ENCODE data around the gene SMCHD1. TPM values are rescaled to one million over a fixed set of nuclear protein-coding genes. Genes with fewer than 3 reads are reported as not detected.
"Not testable (repeated sequence)": the region's sequence is repeated elsewhere in the genome, so short reads cannot be mapped to it uniquely, and the experiment has no call there.

The SMCHD1 gene
- total RNA-seq, 2 donors from 2014 or later, result 36.5 to 43.3 TPM

DNA sequence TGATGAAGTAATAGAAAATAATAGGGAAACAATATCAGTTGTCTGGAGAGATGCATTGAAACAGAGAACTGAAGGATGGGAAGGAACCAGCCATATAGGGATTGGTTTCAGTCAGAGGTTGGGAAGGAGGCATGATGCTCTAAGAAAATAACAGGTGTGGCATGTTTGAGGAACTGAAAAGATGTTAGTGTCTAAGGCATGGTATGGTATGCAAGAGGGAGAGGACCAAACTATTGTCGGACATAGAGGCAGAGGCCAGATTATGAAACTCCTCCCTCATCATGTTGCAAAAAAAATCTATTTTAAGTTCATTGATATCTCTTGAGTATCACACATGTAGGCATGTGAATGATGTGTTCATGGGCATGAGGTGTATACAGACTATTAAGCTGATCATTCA, 142.4 kb downstream of the SMCHD1 start:
- H3K4me1 ChIP-seq, result no peaks in the 10 kb centered on the region
- no peak overlapping the region for H3K9ac ChIP-seq (ENCODE audit: low read depth in 2 of 2, low read length in 2 of 2)
- H3K4me3 ChIP-seq, result no peak overlapping the region
- DNase-seq, result no peak
- no peaks in the 10 kb centered on the region for H3K27me3 ChIP-seq
- TF ChIP-seq CTCF (IDR thresholded peaks at IDR 0.05), result no peak
- H3K36me3 ChIP-seq, result peaks cover 9% of the 10 kb centered on the region
- H3K27ac ChIP-seq, result no peak overlapping the region
- intact Hi-C loops (cut with DNase I), result no loop called here
- H3K9me3 ChIP-seq, result no peaks in the 10 kb centered on the region

GRCh38 chr18:2799369-2799768, 143.8 kb downstream of the SMCHD1 start:
- Histone ChIP-seq H3K27ac (no peak overlapping the region), H3K4me1 (no peaks in the 10 kb centered on the region), H3K4me3 (no peak overlapping the region), H3K9ac (ENCODE audit: low read depth in 2 of 2, low read length in 2 of 2) (no peak overlapping the region), H3K36me3 (peaks cover 9% of the 10 kb centered on the region), H3K9me3 (no peaks in the 10 kb centered on the region), H3K27me3 (no peaks in the 10 kb centered on the region)
- TF ChIP-seq CTCF (IDR thresholded peaks at IDR 0.05), result no peak
- intact Hi-C loops (cut with DNase I), result no loop called here
- DNase-seq, result no peak

DNA sequence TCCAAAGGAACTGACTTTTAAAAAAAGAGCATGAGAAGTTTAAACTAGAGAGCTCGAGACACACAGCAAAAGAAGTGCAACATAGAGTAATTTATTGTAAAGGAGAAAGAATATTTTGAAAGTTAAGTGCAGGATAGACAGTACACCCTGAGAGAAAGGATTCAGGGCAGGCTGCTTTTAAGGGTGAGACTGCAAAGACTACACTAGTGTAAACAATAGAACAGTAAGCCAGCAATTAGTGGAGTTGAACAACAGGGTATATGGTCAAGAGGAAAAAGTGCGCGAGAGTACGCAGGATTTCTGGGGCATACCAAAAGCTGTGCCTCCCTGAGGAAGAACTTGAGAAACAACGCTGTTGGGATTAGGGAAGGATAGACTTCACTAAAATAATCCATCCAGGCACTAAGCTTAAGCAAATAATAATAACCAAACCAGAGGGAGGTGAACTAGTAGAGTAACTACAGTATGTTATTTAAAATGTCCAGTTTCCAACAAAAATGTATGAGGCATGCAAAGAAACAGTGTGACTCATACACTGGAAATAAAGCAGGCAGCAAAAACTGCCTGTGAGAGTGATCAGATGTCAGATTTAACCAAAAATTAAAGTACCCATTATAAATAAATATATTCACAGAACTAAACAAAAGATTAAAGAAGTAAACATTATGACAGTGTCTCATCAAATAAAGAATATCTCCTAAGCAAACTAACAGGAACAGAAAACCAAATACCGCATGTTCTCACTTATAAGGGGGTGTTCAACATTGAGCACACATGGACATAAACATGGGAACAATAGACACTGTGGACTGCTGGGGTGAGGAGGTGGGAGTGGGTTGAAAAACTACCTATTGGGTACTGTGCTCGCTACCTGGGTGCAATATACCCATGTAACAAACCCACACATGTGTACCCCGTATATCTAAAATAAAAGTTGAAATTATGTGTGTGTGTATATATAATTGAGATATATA, 150.7 kb downstream of the SMCHD1 start:
- no peaks in the 10 kb centered on the region for H3K27me3 ChIP-seq
- no peak for DNase-seq
- intact Hi-C loops (cut with DNase I), result no loop called here
- no peak for TF ChIP-seq CTCF (IDR thresholded peaks at IDR 0.05)
- no peak overlapping the region for H3K4me3 ChIP-seq
- H3K9me3 ChIP-seq, result no peaks in the 10 kb centered on the region
- no peak overlapping the region for H3K27ac ChIP-seq
- H3K36me3 ChIP-seq, result no peaks in the 10 kb centered on the region
- no peak overlapping the region for H3K9ac ChIP-seq (ENCODE audit: low read depth in 2 of 2, low read length in 2 of 2)
- no peaks in the 10 kb centered on the region for H3K4me1 ChIP-seq

GRCh38 chr18:2808640-2809039, 153.1 kb downstream of the SMCHD1 start:
- intact Hi-C loops (cut with DNase I); H3K9ac ChIP-seq (ENCODE audit: low read depth in 2 of 2, low read length in 2 of 2): not testable (repeated sequence)

GRCh38 chr18:2809666-2810183, 154.2 kb downstream of the SMCHD1 start:
- H3K4me1 ChIP-seq; intact Hi-C loops (cut with DNase I); H3K27me3 ChIP-seq; H3K36me3 ChIP-seq; H3K4me3 ChIP-seq; H3K9me3 ChIP-seq; DNase-seq; H3K9ac ChIP-seq (ENCODE audit: low read depth in 2 of 2, low read length in 2 of 2); H3K27ac ChIP-seq: not testable (repeated sequence)

More at GRCh38 chr18:2808640-2809039, 153.1 kb downstream of the SMCHD1 start:
- not testable (repeated sequence) for H3K27ac ChIP-seq, DNase-seq, H3K27me3 ChIP-seq, H3K4me1 ChIP-seq, H3K9me3 ChIP-seq, H3K36me3 ChIP-seq, H3K4me3 ChIP-seq

DNA sequence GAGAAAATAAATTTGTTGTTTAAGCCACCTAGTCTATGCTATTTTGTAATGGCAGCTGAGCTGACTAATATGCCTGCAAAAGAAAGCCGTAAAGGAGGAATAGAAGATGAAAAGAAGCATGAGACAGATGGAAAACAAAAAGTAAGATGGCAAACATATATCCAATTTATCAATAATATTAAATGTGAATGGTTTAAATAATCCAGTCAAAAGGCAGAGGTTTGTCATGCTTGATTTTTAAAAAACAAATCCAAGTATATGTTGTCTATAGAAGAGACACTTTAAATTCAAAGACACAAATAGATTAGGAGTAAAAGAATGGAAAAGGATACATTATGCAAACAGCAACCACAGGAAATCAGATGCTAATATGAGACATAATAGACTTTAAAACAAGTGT, 155.9 kb downstream of the SMCHD1 start:
- H3K4me1 ChIP-seq, result no peaks in the 10 kb centered on the region
- H3K9me3 ChIP-seq, result no peaks in the 10 kb centered on the region

More for the DNA sequence above, 155.9 kb downstream of the SMCHD1 start:
- Histone ChIP-seq H3K27me3 (no peaks in the 10 kb centered on the region), H3K9ac (ENCODE audit: low read depth in 2 of 2, low read length in 2 of 2) (no peak overlapping the region), H3K36me3 (no peaks in the 10 kb centered on the region), H3K4me3 (no peak overlapping the region), H3K27ac (no peak overlapping the region)
- no peak for TF ChIP-seq CTCF (IDR thresholded peaks at IDR 0.05)
- no peak for DNase-seq
- intact Hi-C loops (cut with DNase I), result no loop called here

Data from colonic mucosa (tissue), 4 donors.